Activated naive CD8-positive, alpha-beta T cell treated with anti-CD3 and anti-CD28 coated beads, Interleukin-2, amount 10 ng/mL, durations not matched to agents 7 days and 5 days (primary cell): ENCODE measurements around the gene PPARD. TPM values are rescaled to one million over a fixed set of nuclear protein-coding genes. Genes with fewer than 3 reads are reported as not detected.
A peak's percentile ranks its signal among the peaks of the same experiment; 100 is the strongest.

Source experiments
- ATAC-seq: fragments of 150-1000 bp; cut with Tn5 transposase; one replicate; pipeline ENCODE4 v1.10.0; 2021; ENCODE audit warnings: low read depth, moderate library complexity
- POLR2A ChIA-PET: fragments of 350-600 bp; sonication (Branson Sonifier 250); formaldehyde crosslinking; loops from one replicate; lab custom pipeline; 2021; ENCODE audit warnings: antibody characterized with exemption; lab: Charles Lee
- DNase-seq: peaks from one replicate; pipeline ENCODE4 v3.0.0; 2021
- H3K27ac Mint-ChIP-seq: one replicate; pipeline ENCODE4 v1.8.0; 2022; ENCODE audit warnings: mild to moderate bottlenecking, mixed read lengths
- H3K27me3 Mint-ChIP-seq: one replicate; pipeline ENCODE4 v1.8.0; 2022; ENCODE audit warnings: mild to moderate bottlenecking, moderate library complexity, mixed read lengths
- H3K36me3 Mint-ChIP-seq: one replicate; pipeline ENCODE4 v1.8.0; 2021; ENCODE audit warnings: mild to moderate bottlenecking, mixed read lengths
- H3K4me1 Mint-ChIP-seq: one replicate; pipeline ENCODE4 v1.8.0; 2021; ENCODE audit warnings: mixed read lengths
- H3K4me3 Mint-ChIP-seq: one replicate; pipeline ENCODE4 v1.8.0; 2022; ENCODE audit warnings: mild to moderate bottlenecking, moderate library complexity, mixed read lengths
- H3K9me3 Mint-ChIP-seq: one replicate; pipeline ENCODE4 v1.8.0; 2021; ENCODE audit warnings: mixed read lengths
- total RNA-seq, 2 experiments: library from RNA; stranded (reverse); gene quantifications; one replicate each; pipeline ENCODE4 v1.2.3, GENCODE V29; 2021

Gene PPARD
- total RNA-seq, 2 experiments from 2014 or later = 43.0 to 45.9 TPM

DNA sequence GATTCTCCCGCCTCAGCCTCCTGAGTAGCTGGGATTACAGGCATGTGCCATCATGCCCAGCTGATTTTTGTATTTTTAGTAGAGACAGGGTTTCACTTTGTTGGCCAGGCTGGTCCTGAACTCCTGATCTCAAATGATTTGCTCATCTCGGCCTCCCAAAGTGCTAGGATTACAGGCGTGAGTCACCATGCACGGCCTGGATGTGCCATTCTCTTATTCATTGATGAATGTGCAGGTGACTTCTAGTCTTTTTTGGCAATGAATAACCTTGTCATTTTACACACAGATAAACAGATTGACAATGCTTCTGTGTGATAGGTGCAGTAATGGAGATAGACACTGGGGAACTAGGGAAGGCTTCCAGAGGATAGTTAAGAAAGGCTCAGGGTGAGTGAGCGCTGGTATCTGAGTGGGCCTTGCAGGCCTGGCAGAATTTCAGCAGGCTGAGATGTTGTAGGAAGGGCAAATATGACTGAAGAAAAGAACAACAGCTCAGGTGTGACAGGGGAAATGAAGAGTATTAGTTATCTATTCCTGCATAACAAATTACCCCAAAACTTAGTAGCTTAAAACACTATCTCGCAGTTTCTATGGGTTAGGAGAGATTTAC, 23.3 kb downstream of the PPARD start:
- H3K4me1 Mint-ChIP-seq = peaks cover 46% of the 10 kb centered on the region
- peaks cover 25% of the 10 kb centered on the region for H3K36me3 Mint-ChIP-seq
- H3K9me3 Mint-ChIP-seq = no peaks in the 10 kb centered on the region
- H3K27me3 Mint-ChIP-seq = no peaks in the 10 kb centered on the region
- no peak for DNase-seq
- POLR2A ChIA-PET = interaction anchor here (0.7 kb wide), 2 partner anchors 81 to 795 kb away, joined by 3 to 6 read pairs; no protein-coding TSS in a partner anchor
- no peak overlapping the region for H3K4me3 Mint-ChIP-seq
- no peak for ATAC-seq
- peak overlapping the region; percentile 3 for H3K27ac Mint-ChIP-seq

DNA sequence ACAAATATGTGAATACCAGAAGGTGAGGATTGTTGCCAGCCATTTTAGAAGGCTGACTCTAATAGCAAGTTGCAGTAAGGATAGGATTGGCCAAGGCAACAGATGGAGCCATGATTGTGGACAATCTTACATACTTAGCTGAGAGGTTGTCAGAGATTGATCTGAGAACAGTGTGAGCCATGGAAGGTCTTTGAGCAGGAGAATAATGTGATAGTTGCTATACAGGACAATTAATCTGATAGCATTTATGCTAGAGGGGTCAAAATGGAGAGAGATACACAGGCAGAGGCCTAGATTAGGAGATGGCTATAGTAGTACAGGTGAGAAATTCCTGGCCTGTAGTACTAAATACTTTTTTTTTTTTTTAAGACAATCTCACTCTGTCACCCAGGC, 23.8 kb downstream of the PPARD start:
- Mint-ChIP-seq H3K36me3 (peaks cover 29% of the 10 kb centered on the region), H3K4me3 (no peak overlapping the region), H3K27me3 (no peaks in the 10 kb centered on the region), H3K27ac (no peak overlapping the region), H3K4me1 (peaks cover 51% of the 10 kb centered on the region), H3K9me3 (no peaks in the 10 kb centered on the region)
- no peak for ATAC-seq
- POLR2A ChIA-PET = no interaction called here
- no peak for DNase-seq

DNA sequence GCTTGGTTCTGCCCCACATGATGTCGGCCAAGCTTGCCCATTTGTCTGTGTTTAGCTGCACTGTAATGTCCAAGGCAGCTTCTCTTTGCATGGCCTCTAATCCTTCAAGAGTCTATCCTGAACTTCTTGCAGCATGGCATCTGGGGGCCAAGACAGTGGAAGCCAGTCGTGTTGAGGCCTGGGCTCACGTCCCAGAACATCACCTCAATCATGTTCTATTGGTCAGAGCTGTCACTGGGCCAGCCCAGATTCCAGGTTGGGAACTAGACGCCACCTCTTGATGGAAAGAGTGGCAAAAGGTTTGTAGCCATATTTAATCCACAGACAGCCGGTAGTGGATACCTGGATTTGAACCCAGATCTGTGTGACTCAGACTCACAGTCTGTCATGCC, 25.3 kb downstream of the PPARD start:
- POLR2A ChIA-PET = interaction anchor here (1.0 kb wide), 1 partner anchor 81 kb away, joined by 3 read pairs; no protein-coding TSS in a partner anchor
- H3K27me3 Mint-ChIP-seq = no peaks in the 10 kb centered on the region
- no peaks in the 10 kb centered on the region for H3K9me3 Mint-ChIP-seq
- ATAC-seq = no peak
- H3K27ac Mint-ChIP-seq = peak overlapping the region; percentile 14
- H3K36me3 Mint-ChIP-seq = peaks cover 35% of the 10 kb centered on the region
- DNase-seq = no peak
- H3K4me3 Mint-ChIP-seq = no peak overlapping the region
- peaks cover 51% of the 10 kb centered on the region for H3K4me1 Mint-ChIP-seq

DNA sequence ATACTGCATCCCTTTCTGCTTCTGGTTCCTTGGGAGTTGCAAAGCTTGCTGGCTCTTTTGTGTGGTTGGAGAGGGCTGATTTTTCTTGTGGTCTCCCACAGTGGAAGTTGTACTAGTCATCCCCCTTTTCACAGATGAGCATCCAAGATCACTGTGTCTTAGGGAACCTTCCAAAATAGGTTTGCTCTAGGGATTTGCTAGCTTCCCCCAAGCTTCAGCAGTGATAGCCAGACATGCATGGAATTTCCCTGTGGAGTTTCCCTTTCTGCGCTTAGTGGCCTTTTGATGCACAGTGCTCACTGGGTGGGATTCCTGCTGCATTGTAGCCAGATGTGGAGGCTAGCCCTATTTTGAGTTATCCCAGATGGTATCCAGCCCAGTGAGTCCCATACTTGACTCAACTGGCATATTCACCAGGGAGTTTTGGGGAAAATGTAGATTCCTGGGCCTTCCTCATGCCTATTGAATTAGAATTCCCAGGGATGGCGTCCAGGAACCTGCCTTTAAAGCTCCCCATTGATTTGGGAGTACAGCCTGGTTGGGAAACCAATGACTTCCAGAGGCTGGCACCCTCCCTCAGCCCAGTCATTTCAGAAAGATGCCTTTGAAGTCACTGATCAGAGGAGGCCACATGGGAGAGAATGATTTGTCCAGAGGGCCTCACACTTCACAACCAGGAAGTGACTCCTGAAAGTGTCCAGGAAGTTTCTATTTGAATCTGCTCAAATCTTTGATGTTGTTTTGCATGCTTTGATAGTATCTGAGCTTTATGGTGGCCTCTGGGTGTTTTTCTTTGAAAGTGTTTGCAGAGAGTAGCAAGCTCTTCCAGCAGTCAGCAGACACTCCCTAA, 25.9 kb downstream of the PPARD start:
- Mint-ChIP-seq H3K27me3 (no peaks in the 10 kb centered on the region), H3K36me3 (peaks cover 40% of the 10 kb centered on the region), H3K27ac (peak overlapping the region; percentile 46), H3K9me3 (no peaks in the 10 kb centered on the region), H3K4me3 (peak overlapping the region; percentile 36), H3K4me1 (peaks cover 49% of the 10 kb centered on the region)
- ATAC-seq (peak; percentile 51), DNase-seq (no peak)
- POLR2A ChIA-PET = interaction anchor here (0.9 to 1.0 kb wide), 3 partner anchors 49 to 81 kb away, joined by 3 read pairs; no protein-coding TSS in a partner anchor

DNA sequence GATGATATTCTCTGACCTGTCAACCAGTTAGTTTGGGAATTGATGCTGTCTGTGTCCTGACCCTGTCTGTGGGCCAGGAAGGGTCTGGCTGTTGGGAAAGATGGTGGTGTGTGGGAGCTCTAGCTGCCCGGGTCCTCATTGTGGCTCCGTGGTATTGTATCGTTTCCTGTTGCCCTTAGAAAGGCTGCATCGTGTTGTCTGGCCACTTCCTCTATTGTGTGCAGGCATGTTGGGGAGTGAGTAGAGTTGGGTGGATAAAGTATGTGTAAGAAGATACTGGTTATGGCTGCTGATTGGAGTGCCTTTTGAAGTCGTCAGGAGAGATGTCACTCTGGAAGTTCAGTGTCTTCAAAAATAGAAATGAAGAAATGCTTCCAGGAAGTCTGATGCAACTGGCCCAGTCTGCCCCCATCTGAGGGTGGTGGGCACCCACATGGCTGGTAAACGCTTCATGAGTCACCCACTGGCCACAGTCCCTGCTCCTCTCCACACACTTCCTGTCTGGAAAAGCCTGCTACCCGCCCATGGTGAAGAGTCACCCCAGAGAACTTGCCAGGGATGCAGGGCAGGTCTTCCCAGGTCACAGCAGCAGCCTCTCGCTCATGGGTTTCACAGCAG, 27.9 kb downstream of the PPARD start:
- POLR2A ChIA-PET = interaction anchor here (1.3 kb wide), 1 partner anchor 48 kb away, joined by 3 read pairs; no protein-coding TSS in a partner anchor
- Mint-ChIP-seq H3K27me3 (no peaks in the 10 kb centered on the region), H3K4me3 (peak overlapping the region; percentile 66), H3K4me1 (peaks cover 50% of the 10 kb centered on the region), H3K9me3 (no peaks in the 10 kb centered on the region), H3K36me3 (peaks cover 49% of the 10 kb centered on the region), H3K27ac (peak overlapping the region; percentile 85)
- DNase-seq (peak; percentile 49), ATAC-seq (peak; percentile 82)

GRCh38 chr6:35370785-35371493, 28.6 kb downstream of the PPARD start:
- ATAC-seq (no peak), DNase-seq (no peak)
- Mint-ChIP-seq H3K27me3 (no peaks in the 10 kb centered on the region), H3K4me3 (peak overlapping the region; percentile 66), H3K36me3 (peaks cover 45% of the 10 kb centered on the region), H3K9me3 (no peaks in the 10 kb centered on the region), H3K27ac (peak overlapping the region; percentile 85), H3K4me1 (peaks cover 49% of the 10 kb centered on the region)
- POLR2A ChIA-PET = interaction anchor here (0.5 kb wide), 1 partner anchor 22 kb away, joined by 5 read pairs; no protein-coding TSS in a partner anchor

DNA sequence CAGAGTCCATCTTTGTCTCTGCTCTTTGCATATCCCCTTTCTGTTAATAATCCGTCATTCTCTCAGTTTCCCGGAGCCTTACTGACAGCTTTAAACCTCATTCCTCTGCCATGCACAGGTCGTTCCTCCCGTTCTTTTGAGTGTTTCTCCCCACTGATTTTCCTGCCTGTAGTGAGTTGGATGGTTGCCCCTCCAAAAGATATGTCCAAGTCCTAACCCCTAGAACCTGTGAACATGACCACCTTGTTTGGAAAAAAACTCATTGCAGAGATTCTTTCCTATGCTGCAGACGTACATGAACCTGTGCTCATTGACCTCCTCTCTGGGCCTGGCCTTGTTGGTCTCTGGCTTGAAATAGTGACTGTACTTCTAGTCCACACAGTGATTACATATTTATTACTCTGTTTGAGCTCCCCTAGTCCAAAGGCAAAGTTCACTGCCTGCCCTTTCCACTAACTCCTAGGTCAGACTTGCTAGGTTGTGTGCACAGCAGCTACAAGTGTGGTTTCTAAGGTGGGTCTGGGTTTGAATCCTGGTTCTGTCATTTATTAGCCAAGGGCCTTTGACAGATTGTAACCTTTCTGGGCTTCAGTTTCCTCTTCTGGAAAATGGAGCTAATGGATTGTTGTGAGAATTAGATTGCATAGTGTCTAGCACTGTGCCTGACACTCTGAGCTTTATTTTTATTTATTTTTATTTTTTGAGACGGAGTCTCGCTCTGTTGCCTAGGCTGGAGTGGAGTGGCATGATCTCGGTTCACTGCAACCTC, 29.3 kb downstream of the PPARD start:
- no peak for DNase-seq
- no peaks in the 10 kb centered on the region for H3K27me3 Mint-ChIP-seq
- H3K4me1 Mint-ChIP-seq = peaks cover 56% of the 10 kb centered on the region
- peak overlapping the region; percentile 85 for H3K27ac Mint-ChIP-seq
- H3K9me3 Mint-ChIP-seq = no peaks in the 10 kb centered on the region
- H3K4me3 Mint-ChIP-seq = peak overlapping the region; percentile 66
- POLR2A ChIA-PET = interaction anchor here (0.7 to 0.8 kb wide), 2 partner anchors 28 to 46 kb away, joined by 3 read pairs; no protein-coding TSS in a partner anchor
- ATAC-seq = no peak
- H3K36me3 Mint-ChIP-seq = peaks cover 42% of the 10 kb centered on the region

- POLR2A ChIA-PET = no interaction called here
- Mint-ChIP-seq H3K27me3 (no peaks in the 10 kb centered on the region), H3K4me1 (peaks cover 54% of the 10 kb centered on the region), H3K4me3 (no peak overlapping the region), H3K9me3 (no peaks in the 10 kb centered on the region), H3K36me3 (peaks cover 36% of the 10 kb centered on the region), H3K27ac (no peak overlapping the region)
- ATAC-seq (no peak), DNase-seq (no peak)
These were observed 30.3 kb downstream of the PPARD start for GRCh38 chr6:35372633-35373032.

- peaks cover 45% of the 10 kb centered on the region for H3K36me3 Mint-ChIP-seq
- peaks cover 3% of the 10 kb centered on the region for H3K9me3 Mint-ChIP-seq
- H3K27ac Mint-ChIP-seq = peak overlapping the region; percentile 14
- peaks cover 32% of the 10 kb centered on the region for H3K4me1 Mint-ChIP-seq
- POLR2A ChIA-PET = no interaction called here
- no peak for DNase-seq
- H3K27me3 Mint-ChIP-seq = no peaks in the 10 kb centered on the region
- peak overlapping the region; percentile 0 for H3K4me3 Mint-ChIP-seq
- ATAC-seq = no peak
These were observed 33.9 kb downstream of the PPARD start for GRCh38 chr6:35376281-35376680.

- H3K4me1 Mint-ChIP-seq = peaks cover 30% of the 10 kb centered on the region
- H3K4me3 Mint-ChIP-seq = no peak overlapping the region
- no peak overlapping the region for H3K27ac Mint-ChIP-seq
- ATAC-seq (no peak), DNase-seq (no peak)
- no peaks in the 10 kb centered on the region for H3K27me3 Mint-ChIP-seq
- H3K36me3 Mint-ChIP-seq = peaks cover 46% of the 10 kb centered on the region
- H3K9me3 Mint-ChIP-seq = peaks cover 3% of the 10 kb centered on the region
- POLR2A ChIA-PET = no interaction called here
These were observed 34.6 kb downstream of the PPARD start for GRCh38 chr6:35377002-35377401.

- DNase-seq (no peak), ATAC-seq (no peak)
- H3K27me3 Mint-ChIP-seq = no peaks in the 10 kb centered on the region
- H3K36me3 Mint-ChIP-seq = peaks cover 51% of the 10 kb centered on the region
- no peak overlapping the region for H3K4me3 Mint-ChIP-seq
- peaks cover 31% of the 10 kb centered on the region for H3K4me1 Mint-ChIP-seq
- no peak overlapping the region for H3K27ac Mint-ChIP-seq
- peaks cover 5% of the 10 kb centered on the region for H3K9me3 Mint-ChIP-seq
- POLR2A ChIA-PET = no interaction called here
These were observed 35.9 kb downstream of the PPARD start for GRCh38 chr6:35378261-35378660.

- DNase-seq (no peak), ATAC-seq (no peak)
- H3K9me3 Mint-ChIP-seq = peaks cover 5% of the 10 kb centered on the region
- H3K4me1 Mint-ChIP-seq = peaks cover 31% of the 10 kb centered on the region
- no peaks in the 10 kb centered on the region for H3K27me3 Mint-ChIP-seq
- H3K4me3 Mint-ChIP-seq = no peak overlapping the region
- POLR2A ChIA-PET = no interaction called here
- peaks cover 46% of the 10 kb centered on the region for H3K36me3 Mint-ChIP-seq
- peak overlapping the region; percentile 2 for H3K27ac Mint-ChIP-seq
These were observed 38.8 kb downstream of the PPARD start for GRCh38 chr6:35381132-35381531.
